Measurements from ENCODE around the gene CXCL3.

DNA sequence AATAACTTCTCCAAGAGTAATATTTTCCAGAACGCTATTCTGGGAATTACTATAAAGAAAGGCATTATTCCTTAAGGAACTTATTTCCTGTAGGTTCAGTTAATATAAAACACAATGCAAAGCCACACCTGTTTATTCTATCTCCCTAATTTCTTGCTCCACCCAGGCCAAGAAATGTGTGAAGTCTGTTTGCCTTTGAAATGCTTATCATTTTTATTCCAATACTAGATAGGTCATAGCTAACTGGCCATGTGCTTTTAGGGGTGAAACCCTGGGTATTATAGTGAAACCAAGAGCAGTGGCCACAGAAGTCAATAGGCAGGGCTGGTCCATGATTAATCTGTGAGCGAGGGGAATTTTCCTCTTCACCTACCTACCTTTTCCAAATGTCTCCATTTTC is 14.8 kb downstream of the CXCL3 start:
- TF ChIP-seq, protein P1, sequence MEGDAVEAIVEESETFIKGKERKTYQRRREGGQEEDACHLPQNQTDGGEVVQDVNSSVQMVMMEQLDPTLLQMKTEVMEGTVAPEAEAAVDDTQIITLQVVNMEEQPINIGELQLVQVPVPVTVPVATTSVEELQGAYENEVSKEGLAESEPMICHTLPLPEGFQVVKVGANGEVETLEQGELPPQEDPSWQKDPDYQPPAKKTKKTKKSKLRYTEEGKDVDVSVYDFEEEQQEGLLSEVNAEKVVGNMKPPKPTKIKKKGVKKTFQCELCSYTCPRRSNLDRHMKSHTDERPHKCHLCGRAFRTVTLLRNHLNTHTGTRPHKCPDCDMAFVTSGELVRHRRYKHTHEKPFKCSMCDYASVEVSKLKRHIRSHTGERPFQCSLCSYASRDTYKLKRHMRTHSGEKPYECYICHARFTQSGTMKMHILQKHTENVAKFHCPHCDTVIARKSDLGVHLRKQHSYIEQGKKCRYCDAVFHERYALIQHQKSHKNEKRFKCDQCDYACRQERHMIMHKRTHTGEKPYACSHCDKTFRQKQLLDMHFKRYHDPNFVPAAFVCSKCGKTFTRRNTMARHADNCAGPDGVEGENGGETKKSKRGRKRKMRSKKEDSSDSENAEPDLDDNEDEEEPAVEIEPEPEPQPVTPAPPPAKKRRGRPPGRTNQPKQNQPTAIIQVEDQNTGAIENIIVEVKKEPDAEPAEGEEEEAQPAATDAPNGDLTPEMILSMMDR (IDR thresholded peaks at IDR 0.05): no peak
- TF ChIP-seq POLR2A (IDR thresholded peaks at IDR 0.05): no peak
